Measurements from ENCODE around the gene ADORA2B.

The ADORA2B gene

GRCh38 chr17:15999141-15999973 is 54.4 kb downstream of the ADORA2B start, which contains the start of the genes TTC19 and ZSWIM7 (continued):
- TF ChIP-seq ZNF18 (tag by site-specific recombination; IDR thresholded peaks at IDR 0.05) (no peak), REPIN1 (tag by site-specific recombination; IDR thresholded peaks at IDR 0.05; ENCODE audit: low read depth) (no peak), ZXDB (tag by site-specific recombination; IDR thresholded peaks at IDR 0.05) (peak; percentile 84), ZNF48 (tag by site-specific recombination; IDR thresholded peaks at IDR 0.05) (no peak), ZNF174 (tag by site-specific recombination; IDR thresholded peaks at IDR 0.05) (no peak), ZBTB11 (tag by site-specific recombination; conservative IDR thresholded peaks at IDR 0.05; ENCODE audit: low read depth) (peak; percentile 57), ZSCAN23 (tag by site-specific recombination; IDR thresholded peaks at IDR 0.05) (no peak), ZNF747 (tag by site-specific recombination; IDR thresholded peaks at IDR 0.05) (no peak), ZNF629 (tag by site-specific recombination; IDR thresholded peaks at IDR 0.05) (peak; percentile 100), ELK4 (IDR thresholded peaks at IDR 0.05; ENCODE audit: borderline replicate concordance, low read depth, low read length) (no peak), ZNF211 (tag by site-specific recombination; IDR thresholded peaks at IDR 0.05; ENCODE audit: low read depth) (no peak), ZNF140 (tag by site-specific recombination; IDR thresholded peaks at IDR 0.05) (no peak), ZBTB8A (tag by site-specific recombination; IDR thresholded peaks at IDR 0.05) (peak; percentile 79), ZIC2 (tag by site-specific recombination; IDR thresholded peaks at IDR 0.05) (peak; percentile 100), ZNF354C (tag by site-specific recombination; IDR thresholded peaks at IDR 0.05; ENCODE audit: borderline replicate concordance, low read depth) (no peak), PRDM2 (tag by site-specific recombination; IDR thresholded peaks at IDR 0.05; ENCODE audit: borderline replicate concordance) (no peak)

Measured in HEK293 (cell line).